Smooth muscle cell (in vitro differentiated cells): ENCODE results near the gene NEO1. TPM values are rescaled to one million over a fixed set of nuclear protein-coding genes. Genes with fewer than 3 reads are reported as not detected.

Experiments
- DNase-seq: peaks from one replicate; lab custom pipeline; 2025; ENCODE audit not compliant: unreplicated experiment; lab: John Stamatoyannopoulos, UW
- H2AFZ ChIP-seq: fragments of 200-600 bp; sonication (generic); 2 replicates; pipeline ENCODE4 v1.6.0; 2016; ENCODE audit warnings: antibody characterized with exemption, low read depth, mild to moderate bottlenecking
- H3F3A ChIP-seq: fragments of 200-600 bp; sonication (generic); 2 replicates; pipeline ENCODE4 v1.6.0; 2017; ENCODE audit warnings: antibody characterized with exemption, low read depth
- H3K27ac ChIP-seq: fragments of 200-600 bp; sonication (generic); 2 replicates; pipeline ENCODE4 v1.5.1; 2016; ENCODE audit warnings: low read depth, mild to moderate bottlenecking
- H3K27me3 ChIP-seq: fragments of 200-600 bp; sonication (generic); 2 replicates; pipeline ENCODE4 v1.6.1; 2016; ENCODE audit warnings: low read depth, mild to moderate bottlenecking
- H3K36me3 ChIP-seq: fragments of 200-600 bp; sonication (generic); 2 replicates; pipeline ENCODE4 v1.5.1; 2016; ENCODE audit warnings: low read depth
- H3K4me1 ChIP-seq: fragments of 200-600 bp; sonication (generic); 2 replicates; pipeline ENCODE4 v1.5.1; 2016; ENCODE audit warnings: low read depth
- H3K4me2 ChIP-seq: fragments of 200-600 bp; sonication (generic); 2 replicates; pipeline ENCODE4 v1.6.0; 2016; ENCODE audit warnings: mild to moderate bottlenecking
- H3K4me3 ChIP-seq: fragments of 200-600 bp; sonication (generic); 2 replicates; pipeline ENCODE4 v1.5.1; 2016; ENCODE audit warnings: mild to moderate bottlenecking
- H3K79me2 ChIP-seq: fragments of 200-600 bp; sonication (generic); 2 replicates; pipeline ENCODE4 v1.6.0; 2016; ENCODE audit warnings: low read depth, mild to moderate bottlenecking
- H3K9ac ChIP-seq: fragments of 200-600 bp; sonication (generic); 2 replicates; pipeline ENCODE4 v1.6.0; 2016; ENCODE audit warnings: low read depth
- H3K9me3 ChIP-seq: fragments of 200-600 bp; sonication (generic); replicated peaks from 2 replicates; pipeline ENCODE4 v1.5.1; 2016; ENCODE audit warnings: low read depth
- H4K20me1 ChIP-seq: fragments of 200-600 bp; sonication (generic); 2 replicates; pipeline ENCODE4 v1.6.0; 2016; ENCODE audit warnings: low read depth
- CTCF ChIP-seq: fragments of 200-600 bp; sonication (generic); IDR thresholded peaks from 2 replicates; pipeline ENCODE4 v1.5.1; 2017; ENCODE audit warnings: borderline replicate concordance, mild to moderate bottlenecking, antibody characterized with exemption; ENCODE audit not compliant: insufficient read depth, poor library complexity, severe bottlenecking
- WGBS: methylation state at CpG from one replicate; pipeline ENCODE4 v1.1.7; 2016; ENCODE audit warnings: low lambda C conversion rate; 5-methylcytosine and 5-hydroxymethylcytosine counted together
- polyA plus RNA-seq: library from polyadenylated mRNA; unstranded; fragments of >200 nt; fragmentation: Nextera tagmentation; extraction: Ambion mirVana; gene quantifications from 2 replicates; pipeline ENCODE4 v1.2.1, GENCODE V29; 2016
- total RNA-seq: library from RNA; depleted of rRNA; stranded (reverse); fragments of >200 nt; gene quantifications from 2 replicates; pipeline ENCODE4 v1.2.3, GENCODE V29; 2014

The NEO1 gene
- total and polyA plus RNA-seq, 2 experiments from 2014 or later, result 4.9 to 21.8 TPM

GRCh38 chr15:73336756-73337155 is 284.5 kb downstream of the NEO1 start:
- no peaks in the 10 kb centered on the region for H3K79me2 ChIP-seq
- H3K9ac ChIP-seq, result no peak overlapping the region
- no peak overlapping the region for H3K27ac ChIP-seq
- no peaks in the 10 kb centered on the region for H3K9me3 ChIP-seq
- H3K4me3 ChIP-seq, result no peak overlapping the region
- DNase-seq, result no peak
- H3K4me1 ChIP-seq, result no peaks in the 10 kb centered on the region
- H3K4me2 ChIP-seq, result no peak overlapping the region
- H4K20me1 ChIP-seq, result no peaks in the 10 kb centered on the region
- no peak for TF ChIP-seq CTCF
- H2AFZ ChIP-seq, result no peak overlapping the region
- no peaks in the 10 kb centered on the region for H3K27me3 ChIP-seq
- H3K36me3 ChIP-seq, result no peaks in the 10 kb centered on the region
- H3F3A ChIP-seq, result no peaks in the 10 kb centered on the region
- WGBS, result 92% methylated on average over 7 of the region's 7 CpGs

GRCh38 chr15:73337187-73337586 is 284.9 kb downstream of the NEO1 start:
- no peaks in the 10 kb centered on the region for H3K79me2 ChIP-seq
- no peak for DNase-seq
- no peaks in the 10 kb centered on the region for H3K36me3 ChIP-seq
- H3K4me2 ChIP-seq, result no peak overlapping the region
- no peaks in the 10 kb centered on the region for H3K9me3 ChIP-seq
- 91% methylated on average over 8 of the region's 8 CpGs for WGBS
- TF ChIP-seq CTCF, result no peak
- H3K9ac ChIP-seq, result no peak overlapping the region
- H3K4me1 ChIP-seq, result no peaks in the 10 kb centered on the region
- no peaks in the 10 kb centered on the region for H3K27me3 ChIP-seq
- no peak overlapping the region for H3K27ac ChIP-seq
- no peaks in the 10 kb centered on the region for H3F3A ChIP-seq
- no peak overlapping the region for H3K4me3 ChIP-seq
- no peaks in the 10 kb centered on the region for H4K20me1 ChIP-seq
- no peak overlapping the region for H2AFZ ChIP-seq

GRCh38 chr15:73338058-73338457 is 285.8 kb downstream of the NEO1 start:
- H2AFZ ChIP-seq, result no peak overlapping the region
- no peaks in the 10 kb centered on the region for H4K20me1 ChIP-seq
- H3K4me1 ChIP-seq, result no peaks in the 10 kb centered on the region
- H3K4me2 ChIP-seq, result no peak overlapping the region
- no peaks in the 10 kb centered on the region for H3K36me3 ChIP-seq
- no peaks in the 10 kb centered on the region for H3F3A ChIP-seq
- H3K4me3 ChIP-seq, result no peak overlapping the region
- no peak for TF ChIP-seq CTCF
- H3K9ac ChIP-seq, result no peak overlapping the region
- no peaks in the 10 kb centered on the region for H3K27me3 ChIP-seq
- no peak overlapping the region for H3K27ac ChIP-seq
- no peaks in the 10 kb centered on the region for H3K9me3 ChIP-seq
- DNase-seq, result no peak
- H3K79me2 ChIP-seq, result no peaks in the 10 kb centered on the region
- 91% methylated on average over 6 of the region's 6 CpGs for WGBS

- DNase-seq, result no peak
- no peaks in the 10 kb centered on the region for H4K20me1 ChIP-seq
- TF ChIP-seq CTCF, result no peak
- H3K9ac ChIP-seq, result no peak overlapping the region
- no peak overlapping the region for H2AFZ ChIP-seq
- no peaks in the 10 kb centered on the region for H3K79me2 ChIP-seq
- H3K36me3 ChIP-seq, result no peaks in the 10 kb centered on the region
- 91% methylated on average over 9 of the region's 9 CpGs for WGBS
- no peaks in the 10 kb centered on the region for H3K27me3 ChIP-seq
- H3K9me3 ChIP-seq, result no peaks in the 10 kb centered on the region
- H3K4me3 ChIP-seq, result no peak overlapping the region
- no peak overlapping the region for H3K27ac ChIP-seq
- H3F3A ChIP-seq, result no peaks in the 10 kb centered on the region
- no peak overlapping the region for H3K4me2 ChIP-seq
- H3K4me1 ChIP-seq, result no peaks in the 10 kb centered on the region
Observed at GRCh38 chr15:73338606-73339374, 286.5 kb downstream of the NEO1 start.
